ENCODE results near the gene HOXC10. TPM values are rescaled to one million over a fixed set of nuclear protein-coding genes. Genes with fewer than 3 reads are reported as not detected.

The HOXC10 gene
- polyA plus RNA-seq, 1 donor (not counting 4 experiments of a cell fraction or from before 2014, with no cell fraction given), result 14.1 TPM

DNA sequence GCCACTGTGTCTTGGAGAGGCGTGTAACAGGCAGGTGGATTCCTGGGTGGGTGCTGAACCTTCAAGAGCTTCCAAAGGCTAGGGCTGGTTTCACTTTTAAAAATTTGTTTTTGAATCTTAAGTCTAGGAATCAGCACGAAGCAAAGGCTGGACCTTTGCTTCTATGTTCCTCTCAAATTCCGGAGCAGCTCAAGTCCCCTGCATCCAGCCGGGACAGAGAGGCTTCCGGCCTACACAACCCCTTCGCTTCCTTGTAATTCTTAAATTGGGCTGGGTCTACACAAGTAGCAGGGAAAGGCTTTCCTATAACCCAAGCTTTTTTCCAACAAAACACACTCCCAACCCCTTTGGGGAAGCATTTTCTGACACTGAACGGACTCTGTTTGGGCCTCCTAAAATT, 21.9 kb upstream of the HOXC10 start:
- Histone ChIP-seq H2AFZ (ENCODE audit: control insufficient read depth, low read length) (no peak overlapping the region), H3K36me3 (ENCODE audit: control insufficient read depth in 2 of 2, extremely low read depth in 1 of 2, insufficient read depth in 2 of 2, low read length in 2 of 2) (peaks cover 0 to 2% of the 10 kb centered on the region in 2 experiments), H3K79me2 (ENCODE audit: control insufficient read depth, insufficient read depth, low read length) (no peaks in the 10 kb centered on the region), H3K27ac (ENCODE audit: control insufficient read depth, insufficient read depth, low read length) (no peak overlapping the region), H3K9ac (ENCODE audit: control insufficient read depth, extremely low read depth, insufficient read depth, low read length) (no peak overlapping the region), H3K9me3 (ENCODE audit: control insufficient read depth, low read depth, low read length) (no peaks in the 10 kb centered on the region), H3K4me2 (ENCODE audit: control insufficient read depth, extremely low read depth, insufficient read depth, low read depth, low read length) (no peak overlapping the region), H3K4me1 (ENCODE audit: control insufficient read depth, extremely low read depth, insufficient read depth, low read length) (peaks cover 3% of the 10 kb centered on the region), H3K27me3 (ENCODE audit: control insufficient read depth, extremely low read depth, insufficient read depth, low read length) (peaks cover 26% of the 10 kb centered on the region), H3K4me3 (ENCODE audit: control insufficient read depth in 2 of 3, extremely low read depth in 1 of 3, insufficient read depth in 2 of 3, low read depth in 1 of 3, low read length in 3 of 3) (no peak overlapping the region), H4K20me1 (ENCODE audit: control insufficient read depth, extremely low read depth, insufficient read depth, low read length) (no peaks in the 10 kb centered on the region), H3K9me1 (ENCODE audit: control insufficient read depth, extremely low read depth, insufficient read depth, low read length) (no peaks in the 10 kb centered on the region)
- DNase-seq (ENCODE audit: low read depth, low spot score), result no peak
- no peak for TF ChIP-seq EZH2 (IDR thresholded peaks at IDR 0.05; ENCODE audit: low read length)
- TF ChIP-seq, protein P1, sequence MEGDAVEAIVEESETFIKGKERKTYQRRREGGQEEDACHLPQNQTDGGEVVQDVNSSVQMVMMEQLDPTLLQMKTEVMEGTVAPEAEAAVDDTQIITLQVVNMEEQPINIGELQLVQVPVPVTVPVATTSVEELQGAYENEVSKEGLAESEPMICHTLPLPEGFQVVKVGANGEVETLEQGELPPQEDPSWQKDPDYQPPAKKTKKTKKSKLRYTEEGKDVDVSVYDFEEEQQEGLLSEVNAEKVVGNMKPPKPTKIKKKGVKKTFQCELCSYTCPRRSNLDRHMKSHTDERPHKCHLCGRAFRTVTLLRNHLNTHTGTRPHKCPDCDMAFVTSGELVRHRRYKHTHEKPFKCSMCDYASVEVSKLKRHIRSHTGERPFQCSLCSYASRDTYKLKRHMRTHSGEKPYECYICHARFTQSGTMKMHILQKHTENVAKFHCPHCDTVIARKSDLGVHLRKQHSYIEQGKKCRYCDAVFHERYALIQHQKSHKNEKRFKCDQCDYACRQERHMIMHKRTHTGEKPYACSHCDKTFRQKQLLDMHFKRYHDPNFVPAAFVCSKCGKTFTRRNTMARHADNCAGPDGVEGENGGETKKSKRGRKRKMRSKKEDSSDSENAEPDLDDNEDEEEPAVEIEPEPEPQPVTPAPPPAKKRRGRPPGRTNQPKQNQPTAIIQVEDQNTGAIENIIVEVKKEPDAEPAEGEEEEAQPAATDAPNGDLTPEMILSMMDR (optimal IDR thresholded peaks at IDR 0.05 in 1 of 3, IDR thresholded peaks at IDR 0.05 in 1 of 3, conservative IDR thresholded peaks at IDR 0.05 in 1 of 3; ENCODE audit: extremely low read depth in 1 of 3, insufficient read depth in 2 of 3, low read length in 3 of 3), result no peak
- dilution Hi-C loops (cut with MboI; ENCODE audit: extremely low pct_ligation_motif_present, low sequenced_read_pairs), result no loop called here
- FAIRE-seq, result no peak

DNA sequence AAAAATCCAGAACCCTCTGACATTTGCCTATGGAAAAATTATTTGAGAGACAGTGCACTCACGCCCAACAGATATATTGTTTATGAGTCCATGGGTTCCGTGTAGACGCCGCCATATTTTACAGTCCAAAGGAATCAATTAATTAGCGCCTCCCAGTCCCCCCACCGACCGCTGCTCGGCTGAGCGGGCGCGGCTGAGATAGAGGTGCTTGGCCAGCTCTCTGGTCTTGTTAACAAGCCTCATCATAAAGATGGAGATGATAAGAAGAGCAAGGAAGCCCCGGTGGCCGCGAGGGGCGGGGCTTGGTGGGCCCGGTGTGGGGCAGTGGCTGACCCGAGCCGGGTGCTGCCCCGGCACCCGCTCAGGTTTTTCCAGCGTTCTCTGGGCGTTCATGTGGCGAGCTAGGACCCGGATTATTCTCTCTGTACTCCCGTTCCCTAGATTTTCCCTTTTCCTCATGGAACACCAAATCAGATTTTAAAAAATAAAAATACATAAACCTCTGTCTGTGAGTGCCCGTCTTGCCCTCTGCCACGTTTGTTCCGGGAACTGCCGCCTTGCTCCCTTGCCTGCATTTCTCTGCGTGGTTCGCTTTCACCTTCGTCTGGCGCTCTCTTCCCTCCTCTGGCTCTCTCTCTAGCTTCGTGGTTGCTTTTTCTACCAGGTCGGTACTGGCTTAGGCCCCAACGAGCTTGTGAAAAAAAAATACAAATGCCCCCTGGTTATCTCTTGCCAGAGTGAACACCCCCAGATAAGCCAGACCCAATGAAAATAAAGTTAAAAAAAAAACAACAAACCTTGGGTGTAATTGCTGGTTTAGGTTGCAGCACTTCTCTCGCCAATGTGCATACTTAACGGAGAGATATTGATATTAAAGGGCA, 21.3 kb upstream of the HOXC10 start:
- Histone ChIP-seq H2AFZ (ENCODE audit: control insufficient read depth, low read length) (no peak overlapping the region), H3K79me2 (ENCODE audit: control insufficient read depth, insufficient read depth, low read length) (no peaks in the 10 kb centered on the region), H4K20me1 (ENCODE audit: control insufficient read depth, extremely low read depth, insufficient read depth, low read length) (no peaks in the 10 kb centered on the region), H3K27me3 (ENCODE audit: control insufficient read depth, extremely low read depth, insufficient read depth, low read length) (peaks cover 20% of the 10 kb centered on the region), H3K9me1 (ENCODE audit: control insufficient read depth, extremely low read depth, insufficient read depth, low read length) (no peaks in the 10 kb centered on the region), H3K4me1 (ENCODE audit: control insufficient read depth, extremely low read depth, insufficient read depth, low read length) (peaks cover 3% of the 10 kb centered on the region), H3K9ac (ENCODE audit: control insufficient read depth, extremely low read depth, insufficient read depth, low read length) (no peak overlapping the region), H3K36me3 (ENCODE audit: control insufficient read depth in 2 of 2, extremely low read depth in 1 of 2, insufficient read depth in 2 of 2, low read length in 2 of 2) (peaks cover 0 to 2% of the 10 kb centered on the region in 2 experiments), H3K4me3 (ENCODE audit: control insufficient read depth in 2 of 3, extremely low read depth in 1 of 3, insufficient read depth in 2 of 3, low read depth in 1 of 3, low read length in 3 of 3) (no peak overlapping the region), H3K27ac (ENCODE audit: control insufficient read depth, insufficient read depth, low read length) (no peak overlapping the region), H3K4me2 (ENCODE audit: control insufficient read depth, extremely low read depth, insufficient read depth, low read depth, low read length) (no peak overlapping the region), H3K9me3 (ENCODE audit: control insufficient read depth, low read depth, low read length) (no peaks in the 10 kb centered on the region)
- DNase-seq (ENCODE audit: low read depth, low spot score) (no peak), FAIRE-seq (no peak)
- dilution Hi-C loops (cut with MboI; ENCODE audit: extremely low pct_ligation_motif_present, low sequenced_read_pairs), result no loop called here
- TF ChIP-seq EZH2 (IDR thresholded peaks at IDR 0.05; ENCODE audit: low read length), result no peak
- TF ChIP-seq, protein P1 (optimal IDR thresholded peaks at IDR 0.05 in 1 of 3, IDR thresholded peaks at IDR 0.05 in 1 of 3, conservative IDR thresholded peaks at IDR 0.05 in 1 of 3; ENCODE audit: extremely low read depth in 1 of 3, insufficient read depth in 2 of 3, low read length in 3 of 3), result no peak

All from keratinocyte (primary cell).